ENCODE results near the gene ABCC10.

The ABCC10 gene

DNA sequence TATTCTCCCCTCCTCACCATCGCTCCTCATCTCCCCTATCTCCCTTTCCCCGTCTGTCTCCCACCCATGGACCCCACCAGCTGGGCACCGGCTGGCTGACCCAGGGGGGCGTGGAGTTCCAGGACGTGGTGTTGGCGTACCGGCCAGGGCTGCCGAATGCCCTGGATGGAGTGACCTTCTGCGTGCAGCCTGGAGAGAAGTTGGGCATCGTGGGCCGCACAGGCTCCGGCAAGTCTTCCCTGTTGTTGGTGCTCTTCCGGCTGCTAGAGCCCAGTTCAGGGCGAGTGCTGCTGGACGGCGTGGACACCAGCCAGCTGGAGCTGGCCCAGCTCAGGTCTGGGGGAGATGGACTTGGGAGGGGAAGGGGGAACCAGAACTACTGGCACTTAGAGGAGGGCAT is 20.3 kb downstream of the ABCC10 start:
- Histone ChIP-seq H3K9me3 (ENCODE audit: insufficient read depth, low read depth, low read length) (no peaks in the 10 kb centered on the region), H3K79me2 (ENCODE audit: insufficient read depth, low read length) (no peaks in the 10 kb centered on the region), H4K20me1 (ENCODE audit: insufficient read depth, low read length, poor library complexity, severe bottlenecking) (no peaks in the 10 kb centered on the region), H3K4me2 (ENCODE audit: low read depth, low read length, poor library complexity, severe bottlenecking) (no peak overlapping the region), H3K4me3 (ENCODE audit: low read length, poor library complexity, severe bottlenecking) (no peak overlapping the region), H3K4me1 (ENCODE audit: insufficient read depth, low read length, poor library complexity, severe bottlenecking) (no peaks in the 10 kb centered on the region), H3F3A (ENCODE audit: low read depth) (no peaks in the 10 kb centered on the region), H3K36me3 (ENCODE audit: insufficient read depth, low read length) (no peaks in the 10 kb centered on the region), H3K9me2 (replicated peaks; ENCODE audit: low read depth, low read length) (no peaks in the 10 kb centered on the region), H3K9ac (ENCODE audit: low read depth, low read length, poor library complexity, severe bottlenecking) (no peak overlapping the region), H3K27me3 (ENCODE audit: insufficient read depth, low read length, poor library complexity, severe bottlenecking) (no peaks in the 10 kb centered on the region), H2AFZ (ENCODE audit: low read length) (no peak overlapping the region)
- TF ChIP-seq CTCF (conservative IDR thresholded peaks at IDR 0.05; ENCODE audit: low read length) (no peak), EZH2phosphoT487 (IDR thresholded peaks at IDR 0.05; ENCODE audit: borderline replicate concordance) (no peak)

- H3K9ac ChIP-seq (ENCODE audit: low read depth, low read length, poor library complexity, severe bottlenecking), result no peak overlapping the region
- no peaks in the 10 kb centered on the region for H3K4me1 ChIP-seq (ENCODE audit: insufficient read depth, low read length, poor library complexity, severe bottlenecking)
- no peaks in the 10 kb centered on the region for H3K36me3 ChIP-seq (ENCODE audit: insufficient read depth, low read length)
- no peak overlapping the region for H2AFZ ChIP-seq (ENCODE audit: low read length)
- no peaks in the 10 kb centered on the region for H4K20me1 ChIP-seq (ENCODE audit: insufficient read depth, low read length, poor library complexity, severe bottlenecking)
- H3K9me3 ChIP-seq (ENCODE audit: insufficient read depth, low read depth, low read length), result no peaks in the 10 kb centered on the region
- H3K79me2 ChIP-seq (ENCODE audit: insufficient read depth, low read length), result no peaks in the 10 kb centered on the region
- H3K9me2 ChIP-seq (replicated peaks; ENCODE audit: low read depth, low read length), result no peaks in the 10 kb centered on the region
- H3K4me2 ChIP-seq (ENCODE audit: low read depth, low read length, poor library complexity, severe bottlenecking), result no peak overlapping the region
- no peaks in the 10 kb centered on the region for H3F3A ChIP-seq (ENCODE audit: low read depth)
- H3K4me3 ChIP-seq (ENCODE audit: low read length, poor library complexity, severe bottlenecking), result no peak overlapping the region
- TF ChIP-seq CTCF (conservative IDR thresholded peaks at IDR 0.05; ENCODE audit: low read length), result no peak
- TF ChIP-seq EZH2phosphoT487 (IDR thresholded peaks at IDR 0.05; ENCODE audit: borderline replicate concordance), result no peak
- H3K27me3 ChIP-seq (ENCODE audit: insufficient read depth, low read length, poor library complexity, severe bottlenecking), result no peaks in the 10 kb centered on the region
These were observed 21.6 kb downstream of the ABCC10 start for GRCh38 chr6:43448916-43449315.

GRCh38 chr6:43450699-43451131 is 23.4 kb downstream of the ABCC10 start:
- Histone ChIP-seq H2AFZ (ENCODE audit: low read length) (no peak overlapping the region), H3K4me1 (ENCODE audit: insufficient read depth, low read length, poor library complexity, severe bottlenecking) (no peaks in the 10 kb centered on the region), H3K79me2 (ENCODE audit: insufficient read depth, low read length) (no peaks in the 10 kb centered on the region), H3K9ac (ENCODE audit: low read depth, low read length, poor library complexity, severe bottlenecking) (no peak overlapping the region), H3K9me3 (ENCODE audit: insufficient read depth, low read depth, low read length) (no peaks in the 10 kb centered on the region), H3K4me2 (ENCODE audit: low read depth, low read length, poor library complexity, severe bottlenecking) (no peak overlapping the region), H3K36me3 (ENCODE audit: insufficient read depth, low read length) (no peaks in the 10 kb centered on the region), H3F3A (ENCODE audit: low read depth) (no peaks in the 10 kb centered on the region), H3K9me2 (replicated peaks; ENCODE audit: low read depth, low read length) (no peaks in the 10 kb centered on the region), H3K27me3 (ENCODE audit: insufficient read depth, low read length, poor library complexity, severe bottlenecking) (no peaks in the 10 kb centered on the region), H3K4me3 (ENCODE audit: low read length, poor library complexity, severe bottlenecking) (no peak overlapping the region), H4K20me1 (ENCODE audit: insufficient read depth, low read length, poor library complexity, severe bottlenecking) (no peaks in the 10 kb centered on the region)
- TF ChIP-seq CTCF (conservative IDR thresholded peaks at IDR 0.05; ENCODE audit: low read length) (no peak), EZH2phosphoT487 (IDR thresholded peaks at IDR 0.05; ENCODE audit: borderline replicate concordance) (no peak)
